ENCODE measurements around the gene B3GNT2. TPM values are rescaled to one million over a fixed set of nuclear protein-coding genes. Genes with fewer than 3 reads are reported as not detected.

Gene B3GNT2
- 38.4 and 62.7 TPM in 2 replicates for total RNA-seq (2011; cell fraction: chromatin; rRNA removed; ENCODE audit: low replicate concordance)
- total RNA-seq (2011; cell fraction: nucleolus; rRNA removed), result 41.2 and 42.4 TPM in 2 replicates
- total RNA-seq (2011; cell fraction: nucleoplasm; rRNA removed), result 48.5 and 56.0 TPM in 2 replicates
- total RNA-seq (2014; rRNA removed) (25.0 and 26.5 TPM in 2 replicates), total RNA-seq (2014; rRNA removed; fragmentation: Illumina TruSeq; extraction: Trizol) (38.9 and 42.4 TPM in 2 replicates), total RNA-seq (2015; rRNA removed; fragmentation: Illumina TruSeq; extraction: Trizol) (32.5 and 33.7 TPM in 2 replicates), total RNA-seq (2021) (24.5 and 24.8 TPM in 2 replicates), polyA plus RNA-seq (2011; rRNA removed) (23.6 and 30.5 TPM in 2 replicates), polyA plus RNA-seq (2014; fragmentation: Illumina TruSeq; extraction: Trizol) (25.9 and 32.2 TPM in 2 replicates), polyA plus RNA-seq (2014; fragmentation: Nextera tagmentation; extraction: Ambion mirVana) (1 to 10 TPM; 6.0 to 8.0 TPM), polyA plus RNA-seq (2014; rRNA removed) (17.1 and 19.2 TPM in 2 replicates), polyA minus RNA-seq (2011; rRNA and poly(A)+ RNA removed) (46.2 and 51.4 TPM in 2 replicates), Bru-seq, nascent RNA (percentile 94 among the genes with signal in this experiment), BruChase-seq, experiment 1, labeled RNA remaining after a 2-hour chase (percentile 90 among the genes with signal in this experiment), BruChase-seq, experiment 2, labeled RNA remaining after a 6-hour chase (percentile 88 among the genes with signal in this experiment)
- 11.1 and 16.8 TPM in 2 replicates for polyA plus RNA-seq (2011; cell fraction: cytosol; rRNA removed)
- polyA plus RNA-seq (2011; cell fraction: nucleus; rRNA removed), result 9.8 and 12.0 TPM in 2 replicates
- 16.8 and 17.9 TPM in 2 replicates for polyA plus RNA-seq (2012)
- polyA minus RNA-seq (2011; cell fraction: cytosol; rRNA and poly(A)+ RNA removed), result 18.5 and 23.4 TPM in 2 replicates
- polyA minus RNA-seq (2011; cell fraction: nucleus; rRNA and poly(A)+ RNA removed), result 10.1 and 19.4 TPM in 2 replicates
- long read RNA-seq, experiment 1, transcript B3GNT2-201 (2 exons, 2,763 nt), result major isoform, 214 of 225 reads
- long read RNA-seq, experiment 1, partial matches to known transcripts, result 8 of 225 reads
- long read RNA-seq, experiment 1, other reads (novel, unspliced or antisense), result 3 of 225 reads
- long read RNA-seq, experiment 2, partial matches to known transcripts, result 14 of 17 reads
- long read RNA-seq, experiment 2, other reads (novel, unspliced or antisense), result 0 of 17 reads
- long read RNA-seq, experiment 3, transcript B3GNT2-201 (2 exons, 2,763 nt), result major isoform, 39 of 41 reads
- long read RNA-seq, experiment 3, partial matches to known transcripts, result 0 of 41 reads
- long read RNA-seq, experiment 3, other reads (novel, unspliced or antisense), result 2 of 41 reads

- peaks cover 28 to 30% of the 10 kb centered on the region in 2 experiments for H3K4me1 ChIP-seq (replicated peaks in 1 of 2; ENCODE audit: control insufficient read depth in 2 of 2, insufficient read depth in 2 of 2, low read length in 2 of 2)
- H3K4me3 ChIP-seq, result peak within 1 kb of the TSS; percentile 79
- BruUV-seq (replicated peaks), result TSS peak; percentile 63
- peaks cover 21% of the 10 kb centered on the region; the same call in 1 of the 2 replicates for H4K20me1 ChIP-seq (replicated peaks; ENCODE audit: control insufficient read depth, insufficient read depth, low read length)
- H3K27ac ChIP-seq (ENCODE audit: extremely low read depth, low read depth, low read length), result peak within 1 kb of the TSS; percentile 70
- peak; percentile 86 to 95 (median 94) for DNase-seq (ENCODE audit: extremely low read depth in 1 of 4, low spot score in 3 of 4)
- peak within 1 kb of the TSS; percentile 96 for H2AFZ ChIP-seq (ENCODE audit: low read depth, low read length)
- peaks cover 47% of the 10 kb centered on the region for H3K79me2 ChIP-seq (ENCODE audit: control insufficient read depth, insufficient read depth, low read length)
- H3K9me3 ChIP-seq (replicated peaks; ENCODE audit: control insufficient read depth, insufficient read depth, low read depth, low read length), result no peaks in the 10 kb centered on the region
- H3K27me3 ChIP-seq (ENCODE audit: control insufficient read depth in 2 of 2, insufficient read depth in 2 of 2, low read length in 2 of 2), result no peaks in the 10 kb centered on the region
- 9% methylated on average over 32 of the region's 70 CpGs for WGBS (ENCODE audit: insufficient coverage, low coverage, missing lambda C conversion rate)
- ChIA-PET POLR2A (interaction anchor here (0.5 to 0.6 kb wide), 2 partner anchors 138 to 285 kb away, joined by 3 read pairs; no protein-coding TSS in a partner anchor), CTCF (ENCODE audit: low intra/inter-chr PET ratio) (no interaction called here)
- no peaks in the 10 kb centered on the region for H3K9me1 ChIP-seq (ENCODE audit: control insufficient read depth, insufficient read depth, low read length)
- intact Hi-C loops (cut with micrococcal nuclease), result loop anchor here (2.0 to 5.0 kb wide), 2 partner anchors 101 to 278 kb away; no protein-coding TSS in a partner anchor
- H3K9ac ChIP-seq (ENCODE audit: insufficient read depth in 1 of 2, low read depth in 2 of 2, low read length in 2 of 2), result peak within 1 kb of the TSS; percentile 78 to 98
- FAIRE-seq, result peak; percentile 40
- peak; percentile 83 for ATAC-seq
- no peaks in the 10 kb centered on the region for H3K36me3 ChIP-seq (ENCODE audit: control insufficient read depth, insufficient read depth, low read length)
- H3K4me2 ChIP-seq (ENCODE audit: insufficient read depth, low read length), result peak within 1 kb of the TSS; percentile 83
- in situ Hi-C loops (cut with MboI), result no loop called here
- peak; percentile 54 for TF ChIP-seq POLR2B (IDR thresholded peaks at IDR 0.05; ENCODE audit: low read depth, partially characterized antibody)
- peak; percentile 21; the same call in 1 of the 2 replicates for TF ChIP-seq ZNF431 (CRISPR knock-in tag; IDR thresholded peaks at IDR 0.05)
- no peak for TF ChIP-seq ZNF318 (IDR thresholded peaks at IDR 0.05; ENCODE audit: borderline replicate concordance in 1 of 2, low read depth in 1 of 2)
- TF ChIP-seq HDGF (IDR thresholded peaks at IDR 0.05), result no peak
These were observed at the start of gene B3GNT2 for GRCh38 chr2:62195421-62196277. B3GNT2 (plus strand) TSS chr2:62196115; CDS start chr2:62222221, 26,106 bp downstream.

Measured in K562 (cell line).